SU-DHL-6 (cell line): ENCODE measurements around the gene CRHR2.

Source experiments
- EZH2phosphoT487 ChIP-seq: fragments of 200-600 bp; sonication (generic), shearing (Covaris generic); conservative IDR thresholded peaks from 2 replicates; pipeline ENCODE4 v1.6.1; 2018; ENCODE audit warnings: mild to moderate bottlenecking, antibody characterized with exemption, low read length, moderate library complexity, mixed read lengths
- TF ChIP-seq, protein P1 (sequence below): fragments of 200-600 bp; sonication (generic); IDR thresholded peaks from one replicate; pipeline ENCODE4 v1.5.1; 2017; ENCODE audit warnings: antibody characterized with exemption, mild to moderate bottlenecking, low read length, moderate library complexity; ENCODE audit not compliant: insufficient read depth, poor library complexity, severe bottlenecking

DNA sequence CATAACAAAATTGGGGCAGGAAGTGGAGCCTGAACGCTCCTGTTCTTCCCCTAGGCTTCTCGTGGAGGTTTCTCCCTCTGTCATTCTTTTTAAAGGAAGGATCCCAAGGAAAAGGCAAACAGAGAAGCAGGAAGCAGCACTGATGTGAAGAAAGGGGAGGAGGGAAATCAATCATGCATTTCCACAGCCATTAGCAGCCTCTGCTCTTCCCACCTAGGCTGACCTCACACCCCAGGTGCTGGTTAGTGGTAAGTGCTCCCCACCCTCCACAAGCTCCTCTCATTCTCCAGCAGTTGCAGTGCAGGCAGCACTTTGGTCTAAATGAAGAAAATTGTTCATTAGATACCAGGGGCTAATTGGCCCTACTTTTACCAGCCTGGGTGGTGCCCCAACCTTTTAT is 2.6 kb downstream of the CRHR2 start:
- TF ChIP-seq, protein P1, sequence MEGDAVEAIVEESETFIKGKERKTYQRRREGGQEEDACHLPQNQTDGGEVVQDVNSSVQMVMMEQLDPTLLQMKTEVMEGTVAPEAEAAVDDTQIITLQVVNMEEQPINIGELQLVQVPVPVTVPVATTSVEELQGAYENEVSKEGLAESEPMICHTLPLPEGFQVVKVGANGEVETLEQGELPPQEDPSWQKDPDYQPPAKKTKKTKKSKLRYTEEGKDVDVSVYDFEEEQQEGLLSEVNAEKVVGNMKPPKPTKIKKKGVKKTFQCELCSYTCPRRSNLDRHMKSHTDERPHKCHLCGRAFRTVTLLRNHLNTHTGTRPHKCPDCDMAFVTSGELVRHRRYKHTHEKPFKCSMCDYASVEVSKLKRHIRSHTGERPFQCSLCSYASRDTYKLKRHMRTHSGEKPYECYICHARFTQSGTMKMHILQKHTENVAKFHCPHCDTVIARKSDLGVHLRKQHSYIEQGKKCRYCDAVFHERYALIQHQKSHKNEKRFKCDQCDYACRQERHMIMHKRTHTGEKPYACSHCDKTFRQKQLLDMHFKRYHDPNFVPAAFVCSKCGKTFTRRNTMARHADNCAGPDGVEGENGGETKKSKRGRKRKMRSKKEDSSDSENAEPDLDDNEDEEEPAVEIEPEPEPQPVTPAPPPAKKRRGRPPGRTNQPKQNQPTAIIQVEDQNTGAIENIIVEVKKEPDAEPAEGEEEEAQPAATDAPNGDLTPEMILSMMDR, result no peak
- no peak for TF ChIP-seq EZH2phosphoT487
